ENCODE results near the gene TCF7L2.
"Not testable (repeated sequence)": the region's sequence is repeated elsewhere in the genome, so short reads cannot be mapped to it uniquely, and the experiment has no call there.

TCF7L2 gene

DNA sequence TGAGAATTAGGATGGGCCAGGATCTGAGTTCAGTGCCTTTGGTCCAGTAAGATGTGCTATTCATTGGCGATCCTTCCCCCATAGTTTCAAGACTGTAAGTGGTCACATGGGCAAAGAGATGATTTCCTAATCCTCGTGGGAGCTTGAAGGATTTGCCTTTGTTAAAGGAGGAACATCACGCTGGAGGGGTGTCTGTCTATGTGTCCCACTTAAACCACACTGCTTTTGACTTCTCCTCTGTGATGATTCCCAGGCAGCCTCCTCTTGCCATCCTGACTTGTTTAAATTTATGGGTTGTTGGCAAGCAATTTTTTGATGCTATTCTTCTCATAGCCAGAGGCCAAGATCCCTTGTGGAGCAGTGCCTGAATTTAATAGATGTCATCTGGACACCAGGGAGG lies 154.0 kb downstream of the TCF7L2 start:
- no peak for TF ChIP-seq EZH2 (IDR thresholded peaks at IDR 0.05; ENCODE audit: borderline replicate concordance, low read length)
- TF ChIP-seq, protein P1, sequence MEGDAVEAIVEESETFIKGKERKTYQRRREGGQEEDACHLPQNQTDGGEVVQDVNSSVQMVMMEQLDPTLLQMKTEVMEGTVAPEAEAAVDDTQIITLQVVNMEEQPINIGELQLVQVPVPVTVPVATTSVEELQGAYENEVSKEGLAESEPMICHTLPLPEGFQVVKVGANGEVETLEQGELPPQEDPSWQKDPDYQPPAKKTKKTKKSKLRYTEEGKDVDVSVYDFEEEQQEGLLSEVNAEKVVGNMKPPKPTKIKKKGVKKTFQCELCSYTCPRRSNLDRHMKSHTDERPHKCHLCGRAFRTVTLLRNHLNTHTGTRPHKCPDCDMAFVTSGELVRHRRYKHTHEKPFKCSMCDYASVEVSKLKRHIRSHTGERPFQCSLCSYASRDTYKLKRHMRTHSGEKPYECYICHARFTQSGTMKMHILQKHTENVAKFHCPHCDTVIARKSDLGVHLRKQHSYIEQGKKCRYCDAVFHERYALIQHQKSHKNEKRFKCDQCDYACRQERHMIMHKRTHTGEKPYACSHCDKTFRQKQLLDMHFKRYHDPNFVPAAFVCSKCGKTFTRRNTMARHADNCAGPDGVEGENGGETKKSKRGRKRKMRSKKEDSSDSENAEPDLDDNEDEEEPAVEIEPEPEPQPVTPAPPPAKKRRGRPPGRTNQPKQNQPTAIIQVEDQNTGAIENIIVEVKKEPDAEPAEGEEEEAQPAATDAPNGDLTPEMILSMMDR (IDR thresholded peaks at IDR 0.05; ENCODE audit: low read length) = no peak
- no peaks in the 10 kb centered on the region for H3K9me2 ChIP-seq (ENCODE audit: low read depth, low read length)
- H3K79me2 ChIP-seq (ENCODE audit: insufficient read depth, low read length) = no peaks in the 10 kb centered on the region
- H3K4me2 ChIP-seq (ENCODE audit: low read length) = no peak overlapping the region
- H2AFZ ChIP-seq (ENCODE audit: low read length) = no peak overlapping the region
- no peak overlapping the region for H3K4me3 ChIP-seq (ENCODE audit: low read depth, low read length, poor library complexity, severe bottlenecking)
- H3K9me3 ChIP-seq (ENCODE audit: low read length) = no peaks in the 10 kb centered on the region
- no peaks in the 10 kb centered on the region for H3K27me3 ChIP-seq (ENCODE audit: insufficient read depth, low read length)
- H3K27ac ChIP-seq (ENCODE audit: low read depth, low read length, poor library complexity, severe bottlenecking) = no peak overlapping the region
- no peak overlapping the region for H3K9ac ChIP-seq (ENCODE audit: low read length)
- H4K20me1 ChIP-seq (ENCODE audit: insufficient read depth, low read length) = no peaks in the 10 kb centered on the region
- H3K36me3 ChIP-seq (ENCODE audit: insufficient read depth, low read length) = peaks cover 9% of the 10 kb centered on the region; the same call in 1 of the 2 replicates
- no peaks in the 10 kb centered on the region for H3F3A ChIP-seq (ENCODE audit: insufficient read depth, low read length)
- H3K4me1 ChIP-seq (ENCODE audit: insufficient read depth, low read length, severe bottlenecking) = peaks cover 7% of the 10 kb centered on the region

DNA sequence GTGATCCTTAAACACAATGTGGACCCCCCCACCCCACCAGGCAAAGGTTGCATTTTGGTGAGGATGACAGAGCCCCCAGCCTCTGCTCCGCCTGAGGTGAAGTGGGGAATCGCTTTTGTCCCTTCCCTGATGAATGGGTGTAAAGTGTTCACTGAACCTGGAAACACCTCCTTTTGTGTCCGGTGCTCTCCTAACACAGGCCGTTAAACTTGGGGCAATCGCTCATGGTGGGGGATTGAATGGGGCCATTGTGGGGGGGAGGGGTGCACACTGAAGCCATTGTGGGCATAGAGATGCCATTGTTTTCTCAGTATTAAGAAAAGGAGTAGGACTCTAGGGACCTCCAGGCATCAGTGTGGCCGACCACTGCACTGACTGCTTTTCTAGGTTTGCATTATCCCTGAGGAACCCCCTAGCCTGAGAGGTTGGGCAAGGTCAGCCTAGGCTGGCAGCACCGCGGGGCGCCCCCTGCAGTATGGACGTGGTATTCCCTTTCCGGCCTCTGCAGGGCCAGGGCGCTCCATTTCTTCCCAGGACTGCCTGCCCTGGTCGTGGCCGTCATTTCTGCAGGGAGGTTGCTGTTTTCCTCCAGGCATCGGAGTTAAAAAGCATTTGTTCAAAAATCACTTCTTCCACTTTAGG lies 158.3 kb downstream of the TCF7L2 start:
- Histone ChIP-seq H3K36me3 (ENCODE audit: insufficient read depth, low read length) (no peaks in the 10 kb centered on the region), H3F3A (ENCODE audit: insufficient read depth, low read length) (no peaks in the 10 kb centered on the region), H3K9me2 (ENCODE audit: low read depth, low read length) (no peaks in the 10 kb centered on the region), H2AFZ (ENCODE audit: low read length) (no peak overlapping the region), H3K9ac (ENCODE audit: low read length) (no peak overlapping the region), H3K79me2 (ENCODE audit: insufficient read depth, low read length) (no peaks in the 10 kb centered on the region), H4K20me1 (ENCODE audit: insufficient read depth, low read length) (no peaks in the 10 kb centered on the region), H3K27me3 (ENCODE audit: insufficient read depth, low read length) (no peaks in the 10 kb centered on the region), H3K4me2 (ENCODE audit: low read length) (no peak overlapping the region), H3K4me3 (ENCODE audit: low read depth, low read length, poor library complexity, severe bottlenecking) (no peak overlapping the region), H3K27ac (ENCODE audit: low read depth, low read length, poor library complexity, severe bottlenecking) (no peak overlapping the region), H3K4me1 (ENCODE audit: insufficient read depth, low read length, severe bottlenecking) (no peaks in the 10 kb centered on the region), H3K9me3 (ENCODE audit: low read length) (no peaks in the 10 kb centered on the region)
- TF ChIP-seq, protein P1 (IDR thresholded peaks at IDR 0.05; ENCODE audit: low read length) = peak; percentile 64
- TF ChIP-seq EZH2 (IDR thresholded peaks at IDR 0.05; ENCODE audit: borderline replicate concordance, low read length) = no peak

DNA sequence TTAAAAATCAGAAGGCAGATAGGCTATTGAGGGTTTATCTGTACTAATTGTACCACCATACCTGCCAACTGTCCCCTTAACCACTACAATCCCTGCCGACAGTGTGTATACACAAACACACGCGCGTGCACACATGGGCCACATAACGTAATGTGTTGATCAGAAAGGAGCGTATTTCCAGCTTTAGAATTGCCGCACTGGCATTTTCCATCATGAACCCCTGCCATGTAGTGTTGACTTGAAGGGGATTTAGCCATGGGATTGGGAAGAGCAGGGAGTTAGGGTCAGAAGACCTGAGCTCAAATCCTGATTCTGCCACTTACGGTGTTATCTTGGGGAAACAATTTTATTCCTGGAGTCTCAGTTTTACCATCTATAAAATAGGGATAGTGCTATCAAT lies 158.9 kb downstream of the TCF7L2 start:
- no peak overlapping the region for H3K27ac ChIP-seq (ENCODE audit: low read depth, low read length, poor library complexity, severe bottlenecking)
- no peak overlapping the region for H3K4me2 ChIP-seq (ENCODE audit: low read length)
- H3K9me3 ChIP-seq (ENCODE audit: low read length) = no peaks in the 10 kb centered on the region
- no peak overlapping the region for H3K4me3 ChIP-seq (ENCODE audit: low read depth, low read length, poor library complexity, severe bottlenecking)
- no peaks in the 10 kb centered on the region for H3K27me3 ChIP-seq (ENCODE audit: insufficient read depth, low read length)
- no peaks in the 10 kb centered on the region for H3F3A ChIP-seq (ENCODE audit: insufficient read depth, low read length)
- no peaks in the 10 kb centered on the region for H3K79me2 ChIP-seq (ENCODE audit: insufficient read depth, low read length)
- H3K9ac ChIP-seq (ENCODE audit: low read length) = no peak overlapping the region
- no peaks in the 10 kb centered on the region for H3K4me1 ChIP-seq (ENCODE audit: insufficient read depth, low read length, severe bottlenecking)
- no peaks in the 10 kb centered on the region for H3K36me3 ChIP-seq (ENCODE audit: insufficient read depth, low read length)
- TF ChIP-seq, protein P1 (IDR thresholded peaks at IDR 0.05; ENCODE audit: low read length) = no peak
- TF ChIP-seq EZH2 (IDR thresholded peaks at IDR 0.05; ENCODE audit: borderline replicate concordance, low read length) = no peak
- no peaks in the 10 kb centered on the region for H4K20me1 ChIP-seq (ENCODE audit: insufficient read depth, low read length)
- no peaks in the 10 kb centered on the region for H3K9me2 ChIP-seq (ENCODE audit: low read depth, low read length)
- H2AFZ ChIP-seq (ENCODE audit: low read length) = no peak overlapping the region

DNA sequence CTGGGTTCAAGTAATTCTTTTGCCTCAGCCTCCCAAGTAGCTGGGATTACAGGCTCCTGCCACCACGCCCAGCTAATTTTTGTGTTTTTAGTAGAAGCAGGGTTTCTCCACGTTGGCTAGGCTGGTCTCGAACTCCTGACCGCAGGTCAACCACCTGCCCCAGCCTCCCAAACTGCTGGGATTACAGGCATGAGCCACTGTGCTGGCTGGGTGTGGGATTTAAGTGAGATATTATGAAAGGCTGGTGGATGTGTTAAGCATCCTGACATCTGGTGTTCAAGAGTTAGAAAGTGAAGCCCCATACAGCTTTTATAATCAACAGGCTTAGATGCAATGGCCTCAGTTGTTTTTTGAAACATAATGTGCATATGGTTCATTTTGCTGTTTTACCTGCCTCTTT lies 159.4 kb downstream of the TCF7L2 start:
- H3K9me2 ChIP-seq (ENCODE audit: low read depth, low read length); H3K9me3 ChIP-seq (ENCODE audit: low read length); H3K4me1 ChIP-seq (ENCODE audit: insufficient read depth, low read length, severe bottlenecking); H3K4me2 ChIP-seq (ENCODE audit: low read length); H3K36me3 ChIP-seq (ENCODE audit: insufficient read depth, low read length); H3K79me2 ChIP-seq (ENCODE audit: insufficient read depth, low read length); H3F3A ChIP-seq (ENCODE audit: insufficient read depth, low read length); H3K27ac ChIP-seq (ENCODE audit: low read depth, low read length, poor library complexity, severe bottlenecking); H2AFZ ChIP-seq (ENCODE audit: low read length); H4K20me1 ChIP-seq (ENCODE audit: insufficient read depth, low read length); H3K9ac ChIP-seq (ENCODE audit: low read length); H3K4me3 ChIP-seq (ENCODE audit: low read depth, low read length, poor library complexity, severe bottlenecking); H3K27me3 ChIP-seq (ENCODE audit: insufficient read depth, low read length): not testable (repeated sequence)
